Trophoblast cell (in vitro differentiated cells and primary cell): ENCODE data around the gene ANKRD61.

Source experiments
- DNase-seq, 2 donors: peaks; one replicate each; pipeline ENCODE4 v3.0.0-alpha.2; 2016
- H2AFZ ChIP-seq: 2 replicates; pipeline ENCODE4 v1.6.1; 2013; ENCODE audit warnings: low read length, moderate library complexity, mild to moderate bottlenecking; ENCODE audit not compliant: insufficient read depth, poor library complexity
- H2AK5ac ChIP-seq: 2 replicates; pipeline ENCODE4 v1.6.1; 2013; ENCODE audit warnings: mild to moderate bottlenecking, low read length
- H2BK120ac ChIP-seq: 2 replicates; pipeline ENCODE4 v1.6.1; 2013; ENCODE audit warnings: low read length, mild to moderate bottlenecking, moderate library complexity; ENCODE audit not compliant: insufficient read depth, poor library complexity
- H2BK12ac ChIP-seq: 2 replicates; pipeline ENCODE4 v1.6.1; 2013; ENCODE audit warnings: mild to moderate bottlenecking, low read length, moderate library complexity
- H2BK5ac ChIP-seq: 2 replicates; pipeline ENCODE4 v1.6.1; 2013; ENCODE audit warnings: low read length, low read depth, moderate library complexity, mild to moderate bottlenecking; ENCODE audit not compliant: poor library complexity
- H3K14ac ChIP-seq: 2 replicates; pipeline ENCODE4 v1.6.1; 2013; ENCODE audit warnings: mild to moderate bottlenecking, low read length
- H3K18ac ChIP-seq: 2 replicates; pipeline ENCODE4 v1.6.1; 2013; ENCODE audit warnings: mild to moderate bottlenecking, low read length
- H3K23ac ChIP-seq: 2 replicates; pipeline ENCODE4 v1.6.1; 2013; ENCODE audit warnings: low read length
- H3K27ac ChIP-seq: 2 replicates; pipeline ENCODE4 v1.5.1; 2013; ENCODE audit warnings: low read depth, mild to moderate bottlenecking, inconsistent platforms, low read length, moderate library complexity
- H3K27me3 ChIP-seq: 2 replicates; pipeline ENCODE4 v1.6.1; 2013; ENCODE audit warnings: inconsistent platforms, mild to moderate bottlenecking, low read length, moderate library complexity; ENCODE audit not compliant: insufficient read depth
- H3K36me3 ChIP-seq, 2 experiments: 1 replicate in 1 of 2; 2 replicates in 1 of 2; pipeline ENCODE4 v1.6.1; 2013; ENCODE audit warnings: low read length in 2 of 2, mild to moderate bottlenecking in 2 of 2, moderate library complexity in 1 of 2; ENCODE audit not compliant: insufficient read depth in 2 of 2, control insufficient read depth in 1 of 2
- H3K4ac ChIP-seq: 2 replicates; pipeline ENCODE4 v1.6.1; 2013; ENCODE audit warnings: low read depth, mild to moderate bottlenecking, low read length, moderate library complexity
- H3K4me1 ChIP-seq, 2 experiments: 1 replicate in 1 of 2; 2 replicates in 1 of 2; pipeline ENCODE4 v1.6.1; 2013; ENCODE audit warnings: low read length in 2 of 2, mild to moderate bottlenecking in 2 of 2, moderate library complexity in 1 of 2; ENCODE audit not compliant: insufficient read depth in 2 of 2, control insufficient read depth in 1 of 2
- H3K4me2 ChIP-seq: 2 replicates; pipeline ENCODE4 v1.6.1; 2013; ENCODE audit warnings: inconsistent platforms, mild to moderate bottlenecking, low read length, moderate library complexity
- H3K4me3 ChIP-seq: 2 replicates; pipeline ENCODE4 v1.5.1; 2013; ENCODE audit warnings: mild to moderate bottlenecking, low read depth, low read length, inconsistent platforms
- H3K79me1 ChIP-seq: one replicate; pipeline ENCODE4 v1.6.1; 2013; ENCODE audit warnings: low read length
- H3K79me2 ChIP-seq: 2 replicates; pipeline ENCODE4 v1.6.1; 2013; ENCODE audit warnings: low read length, mild to moderate bottlenecking; ENCODE audit not compliant: control insufficient read depth, insufficient read depth, poor library complexity
- H3K9ac ChIP-seq: 2 replicates; pipeline ENCODE4 v1.6.1; 2013; ENCODE audit warnings: mild to moderate bottlenecking, low read length
- H3K9me3 ChIP-seq: 2 replicates; pipeline ENCODE4 v1.6.1; 2013; ENCODE audit warnings: low read depth, mild to moderate bottlenecking, control low read depth, inconsistent platforms, low read length; ENCODE audit not compliant: insufficient read depth
- H4K12ac ChIP-seq: 2 replicates; pipeline ENCODE4 v1.6.1; 2013; ENCODE audit warnings: low read depth, mild to moderate bottlenecking, low read length, moderate library complexity
- H4K8ac ChIP-seq: 2 replicates; pipeline ENCODE4 v1.6.1; 2013; ENCODE audit warnings: low read depth, mild to moderate bottlenecking, low read length, moderate library complexity
- H4K91ac ChIP-seq: one replicate; pipeline ENCODE4 v1.6.1; 2013; ENCODE audit warnings: low read depth, mild to moderate bottlenecking, low read length, moderate library complexity
- WGBS: extraction: QIAGEN DNeasy Blood & Tissue Kit; methylation state at CpG from one replicate; pipeline ENCODE4 v1.1.7; 2013; ENCODE audit warnings: missing lambda C conversion rate; ENCODE audit not compliant: insufficient read length, insufficient coverage; ENCODE audit errors: extremely low coverage; 5-methylcytosine and 5-hydroxymethylcytosine counted together

ANKRD61 gene

GRCh38 chr7:6032641-6033040 is 1.5 kb downstream of the ANKRD61 start:
- no peak for DNase-seq
- no peak overlapping the region for H4K91ac ChIP-seq
- no peak overlapping the region for H2BK12ac ChIP-seq
- H4K8ac ChIP-seq = no peak overlapping the region
- no peak overlapping the region for H3K14ac ChIP-seq
- H3K4ac ChIP-seq = no peak overlapping the region
- no peak overlapping the region for H2AK5ac ChIP-seq
- H3K79me2 ChIP-seq = no peaks in the 10 kb centered on the region
- H4K12ac ChIP-seq = no peak overlapping the region
- H2BK5ac ChIP-seq = no peak overlapping the region
- H3K18ac ChIP-seq = no peak overlapping the region
- peaks cover 4% of the 10 kb centered on the region for H3K9me3 ChIP-seq
- no peak overlapping the region for H3K9ac ChIP-seq
- no peak overlapping the region for H3K4me2 ChIP-seq
- no peak overlapping the region for H2BK120ac ChIP-seq
- no peaks in the 10 kb centered on the region for H3K79me1 ChIP-seq
- no peak overlapping the region for H2AFZ ChIP-seq
- H3K27ac ChIP-seq = no peak overlapping the region
- H3K27me3 ChIP-seq = no peaks in the 10 kb centered on the region
- H3K4me1 ChIP-seq = no peaks in the 10 kb centered on the region
- WGBS = no CpG with 5 or more reads among the region's 7 CpGs
- H3K23ac ChIP-seq = no peak overlapping the region
- H3K36me3 ChIP-seq = peaks cover 43 to 59% of the 10 kb centered on the region in 2 experiments
- no peak overlapping the region for H3K4me3 ChIP-seq

- Histone ChIP-seq H3K4ac (no peak overlapping the region), H3K79me1 (no peaks in the 10 kb centered on the region), H4K8ac (no peak overlapping the region), H3K18ac (no peak overlapping the region), H2BK12ac (no peak overlapping the region), H3K79me2 (no peaks in the 10 kb centered on the region), H2AK5ac (no peak overlapping the region), H2BK5ac (no peak overlapping the region), H3K9me3 (peaks cover 4% of the 10 kb centered on the region), H3K4me2 (no peak overlapping the region), H3K36me3 (peaks cover 44 to 56% of the 10 kb centered on the region in 2 experiments), H2BK120ac (no peak overlapping the region), H3K4me3 (no peak overlapping the region), H2AFZ (no peak overlapping the region), H4K12ac (no peak overlapping the region), H4K91ac (no peak overlapping the region), H3K9ac (no peak overlapping the region), H3K27me3 (no peaks in the 10 kb centered on the region), H3K14ac (no peak overlapping the region), H3K23ac (peak overlapping the region; percentile 50), H3K27ac (no peak overlapping the region), H3K4me1 (no peaks in the 10 kb centered on the region)
- no CpG with 5 or more reads among the region's 10 CpGs for WGBS
- no peak for DNase-seq
These were observed 4.0 kb downstream of the ANKRD61 start for GRCh38 chr7:6035165-6035564.

GRCh38 chr7:6035686-6036085 is 4.5 kb downstream of the ANKRD61 start:
- H2AFZ ChIP-seq = no peak overlapping the region
- H3K4me3 ChIP-seq = no peak overlapping the region
- no peak overlapping the region for H2BK12ac ChIP-seq
- H3K79me1 ChIP-seq = no peaks in the 10 kb centered on the region
- DNase-seq = no peak
- H4K8ac ChIP-seq = no peak overlapping the region
- no peak overlapping the region for H3K4ac ChIP-seq
- no peak overlapping the region for H2BK120ac ChIP-seq
- peaks cover 44 to 58% of the 10 kb centered on the region in 2 experiments for H3K36me3 ChIP-seq
- H3K18ac ChIP-seq = no peak overlapping the region
- H3K9ac ChIP-seq = no peak overlapping the region
- H3K14ac ChIP-seq = no peak overlapping the region
- H3K9me3 ChIP-seq = peaks cover 4% of the 10 kb centered on the region
- H3K23ac ChIP-seq = no peak overlapping the region
- H3K4me1 ChIP-seq = no peaks in the 10 kb centered on the region
- H3K4me2 ChIP-seq = no peak overlapping the region
- no peak overlapping the region for H2BK5ac ChIP-seq
- no CpG with 5 or more reads among the region's 13 CpGs for WGBS
- H4K91ac ChIP-seq = no peak overlapping the region
- no peaks in the 10 kb centered on the region for H3K79me2 ChIP-seq
- no peak overlapping the region for H2AK5ac ChIP-seq
- no peak overlapping the region for H4K12ac ChIP-seq
- H3K27ac ChIP-seq = no peak overlapping the region
- no peaks in the 10 kb centered on the region for H3K27me3 ChIP-seq

GRCh38 chr7:6049780-6050179 is 18.6 kb downstream of the ANKRD61 start:
- Histone ChIP-seq H3K79me2 (no peaks in the 10 kb centered on the region), H3K9me3 (no peaks in the 10 kb centered on the region)
- WGBS = no CpG with 5 or more reads among the region's 4 CpGs

More at GRCh38 chr7:6049780-6050179, 18.6 kb downstream of the ANKRD61 start:
- DNase-seq = no peak
- H3K23ac ChIP-seq = no peak overlapping the region
- H3K4ac ChIP-seq = no peak overlapping the region
- no peak overlapping the region for H4K8ac ChIP-seq
- H3K4me3 ChIP-seq = no peak overlapping the region
- H3K36me3 ChIP-seq = peaks cover 28 to 41% of the 10 kb centered on the region in 2 experiments
- no peak overlapping the region for H2BK120ac ChIP-seq
- H3K4me2 ChIP-seq = no peak overlapping the region
- no peak overlapping the region for H3K18ac ChIP-seq
- H3K79me1 ChIP-seq = no peaks in the 10 kb centered on the region
- H3K4me1 ChIP-seq = no peaks in the 10 kb centered on the region
- no peak overlapping the region for H2AFZ ChIP-seq
- H2BK5ac ChIP-seq = no peak overlapping the region
- no peak overlapping the region for H4K12ac ChIP-seq
- no peak overlapping the region for H2AK5ac ChIP-seq
- no peak overlapping the region for H2BK12ac ChIP-seq
- H3K14ac ChIP-seq = no peak overlapping the region
- H3K9ac ChIP-seq = no peak overlapping the region
- no peak overlapping the region for H4K91ac ChIP-seq
- no peak overlapping the region for H3K27ac ChIP-seq
- H3K27me3 ChIP-seq = no peaks in the 10 kb centered on the region
